Measurements from ENCODE around the gene METTL6. TPM values are rescaled to one million over a fixed set of nuclear protein-coding genes. Genes with fewer than 3 reads are reported as not detected.
A peak's percentile ranks its signal among the peaks of the same experiment; 100 is the strongest.

Gene METTL6, protein sequence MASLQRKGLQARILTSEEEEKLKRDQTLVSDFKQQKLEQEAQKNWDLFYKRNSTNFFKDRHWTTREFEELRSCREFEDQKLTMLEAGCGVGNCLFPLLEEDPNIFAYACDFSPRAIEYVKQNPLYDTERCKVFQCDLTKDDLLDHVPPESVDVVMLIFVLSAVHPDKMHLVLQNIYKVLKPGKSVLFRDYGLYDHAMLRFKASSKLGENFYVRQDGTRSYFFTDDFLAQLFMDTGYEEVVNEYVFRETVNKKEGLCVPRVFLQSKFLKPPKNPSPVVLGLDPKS
- polyA plus RNA-seq (2011; rRNA removed) (23.0 and 25.9 TPM in 2 replicates), polyA minus RNA-seq (2011; rRNA and poly(A)+ RNA removed) (14.6 and 19.3 TPM in 2 replicates)

GRCh38 chr3:15427182-15427880 lies at the start of gene METTL6, which contains the start of gene EAF1:
METTL6 (minus strand) TSS chr3:15427544; CDS start chr3:15426511, 1,033 bp downstream.
EAF1 (plus strand) TSS chr3:15427598; CDS start chr3:15427780, 182 bp downstream.
- CTCF ChIA-PET: interaction anchor here (0.9 to 1.6 kb wide), 3 partner anchors 22 to 224 kb away, joined by 3 to 4 read pairs (median 4); no protein-coding TSS in a partner anchor

DNA sequence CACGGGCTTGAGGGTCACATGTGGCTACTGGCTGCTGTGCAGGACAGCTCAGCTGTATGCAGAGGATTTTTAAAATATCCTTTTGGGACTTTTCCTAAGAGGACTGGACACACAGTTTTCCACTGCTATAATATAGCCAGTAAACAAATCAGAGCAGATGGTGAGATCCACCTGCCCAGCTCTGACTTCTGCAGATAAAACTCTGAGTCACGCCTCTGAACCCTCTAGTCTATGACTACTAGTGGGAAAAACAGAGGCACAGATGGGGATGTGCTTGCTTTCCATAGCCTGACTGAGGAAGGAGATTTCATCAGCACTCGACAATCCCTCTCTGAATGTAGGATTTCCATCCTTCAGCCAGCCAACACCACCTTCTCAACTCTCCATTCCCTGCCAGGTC lies 49.0 kb upstream of the METTL6 start:
- POLR2A ChIA-PET: no interaction called here
- Histone ChIP-seq H3K27ac (ENCODE audit: low read depth, low read length) (no peak overlapping the region), H3K27me3 (ENCODE audit: control insufficient read depth, insufficient read depth, low read length) (peaks cover 4% of the 10 kb centered on the region), H3K9me3 (ENCODE audit: control insufficient read depth, insufficient read depth, low read length) (no peaks in the 10 kb centered on the region), H3K4me3 (ENCODE audit: low read depth, low read length) (no peak overlapping the region)
- TF ChIP-seq, protein P1, sequence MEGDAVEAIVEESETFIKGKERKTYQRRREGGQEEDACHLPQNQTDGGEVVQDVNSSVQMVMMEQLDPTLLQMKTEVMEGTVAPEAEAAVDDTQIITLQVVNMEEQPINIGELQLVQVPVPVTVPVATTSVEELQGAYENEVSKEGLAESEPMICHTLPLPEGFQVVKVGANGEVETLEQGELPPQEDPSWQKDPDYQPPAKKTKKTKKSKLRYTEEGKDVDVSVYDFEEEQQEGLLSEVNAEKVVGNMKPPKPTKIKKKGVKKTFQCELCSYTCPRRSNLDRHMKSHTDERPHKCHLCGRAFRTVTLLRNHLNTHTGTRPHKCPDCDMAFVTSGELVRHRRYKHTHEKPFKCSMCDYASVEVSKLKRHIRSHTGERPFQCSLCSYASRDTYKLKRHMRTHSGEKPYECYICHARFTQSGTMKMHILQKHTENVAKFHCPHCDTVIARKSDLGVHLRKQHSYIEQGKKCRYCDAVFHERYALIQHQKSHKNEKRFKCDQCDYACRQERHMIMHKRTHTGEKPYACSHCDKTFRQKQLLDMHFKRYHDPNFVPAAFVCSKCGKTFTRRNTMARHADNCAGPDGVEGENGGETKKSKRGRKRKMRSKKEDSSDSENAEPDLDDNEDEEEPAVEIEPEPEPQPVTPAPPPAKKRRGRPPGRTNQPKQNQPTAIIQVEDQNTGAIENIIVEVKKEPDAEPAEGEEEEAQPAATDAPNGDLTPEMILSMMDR (IDR thresholded peaks at IDR 0.05; ENCODE audit: low read depth, low read length): no peak
- DNase-seq (ENCODE audit: low read depth, low spot score): no peak
- CTCF ChIA-PET: no interaction called here

More at GRCh38 chr3:15427182-15427880, at the start of gene METTL6, which contains the start of gene EAF1:
- H3K4me3 ChIP-seq (ENCODE audit: low read depth, low read length): peak within 1 kb of the TSS; percentile 95
- DNase-seq (ENCODE audit: low read depth, low spot score): peak; percentile 37
- peak within 1 kb of the TSS; percentile 73 for H3K27ac ChIP-seq (ENCODE audit: low read depth, low read length)
- H3K9me3 ChIP-seq (ENCODE audit: control insufficient read depth, insufficient read depth, low read length): peaks cover 3% of the 10 kb centered on the region; the same call in 1 of the 2 replicates
- TF ChIP-seq, protein P1 (IDR thresholded peaks at IDR 0.05; ENCODE audit: low read depth, low read length): peak; percentile 32
- H3K27me3 ChIP-seq (ENCODE audit: control insufficient read depth, insufficient read depth, low read length): no peaks in the 10 kb centered on the region
- POLR2A ChIA-PET: no interaction called here

DNA sequence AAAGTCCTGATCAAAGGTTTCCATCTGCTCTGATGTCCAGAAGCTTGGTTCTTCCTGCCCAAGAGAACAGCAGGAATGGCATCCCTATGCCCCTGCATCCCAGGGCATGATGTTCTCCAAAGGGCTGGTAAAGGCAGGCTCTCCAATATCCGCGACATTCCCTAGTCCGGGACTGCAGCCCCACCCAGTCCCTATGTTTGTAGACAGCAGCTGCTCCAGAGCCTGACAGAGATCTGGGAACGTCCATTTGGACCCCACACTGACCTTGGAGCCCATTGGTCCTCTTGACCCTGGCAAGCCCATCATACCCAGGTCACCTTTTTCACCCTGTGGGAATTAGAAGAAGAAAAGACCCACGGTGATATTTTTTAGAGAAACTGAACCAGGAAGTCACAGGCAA lies 47.8 kb upstream of the METTL6 start:
- Histone ChIP-seq H3K27ac (ENCODE audit: low read depth, low read length) (no peak overlapping the region), H3K27me3 (ENCODE audit: control insufficient read depth, insufficient read depth, low read length) (peaks cover 5% of the 10 kb centered on the region), H3K4me3 (ENCODE audit: low read depth, low read length) (no peak overlapping the region), H3K9me3 (ENCODE audit: control insufficient read depth, insufficient read depth, low read length) (no peaks in the 10 kb centered on the region)
- no peak for DNase-seq (ENCODE audit: low read depth, low spot score)
- TF ChIP-seq, protein P1 (IDR thresholded peaks at IDR 0.05; ENCODE audit: low read depth, low read length): no peak
- POLR2A ChIA-PET: no interaction called here
- CTCF ChIA-PET: no interaction called here

GRCh38 chr3:15471861-15472260 lies 44.5 kb upstream of the METTL6 start:
- Histone ChIP-seq H3K27ac (ENCODE audit: low read depth, low read length) (no peak overlapping the region), H3K27me3 (ENCODE audit: control insufficient read depth, insufficient read depth, low read length) (peaks cover 6% of the 10 kb centered on the region), H3K4me3 (ENCODE audit: low read depth, low read length) (no peak overlapping the region), H3K9me3 (ENCODE audit: control insufficient read depth, insufficient read depth, low read length) (no peaks in the 10 kb centered on the region)
- TF ChIP-seq, protein P1 (IDR thresholded peaks at IDR 0.05; ENCODE audit: low read depth, low read length): no peak
- no peak for DNase-seq (ENCODE audit: low read depth, low spot score)
- CTCF ChIA-PET: no interaction called here
- POLR2A ChIA-PET: no interaction called here

DNA sequence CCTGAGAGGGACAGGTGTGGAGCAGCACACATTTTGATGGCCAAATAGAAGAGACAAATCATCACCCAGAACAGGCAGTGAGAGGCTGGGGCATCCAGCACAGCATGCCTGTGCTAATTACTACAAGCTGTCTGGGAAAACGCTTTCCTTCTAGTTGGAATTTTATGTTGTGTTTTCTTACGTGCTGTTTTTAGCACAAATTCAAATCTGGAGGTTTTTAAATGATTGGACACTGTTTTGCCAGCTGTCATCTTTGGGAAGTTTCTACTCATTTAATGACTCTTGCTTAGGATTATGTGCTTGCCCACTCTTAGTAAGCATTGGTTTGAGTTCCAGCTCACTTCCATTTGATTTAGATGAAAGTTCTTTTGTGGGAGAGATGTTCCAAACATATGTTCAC lies 43.5 kb upstream of the METTL6 start:
- TF ChIP-seq, protein P1 (IDR thresholded peaks at IDR 0.05; ENCODE audit: low read depth, low read length): no peak
- no peak overlapping the region for H3K27ac ChIP-seq (ENCODE audit: low read depth, low read length)
- H3K9me3 ChIP-seq (ENCODE audit: control insufficient read depth, insufficient read depth, low read length): no peaks in the 10 kb centered on the region
- POLR2A ChIA-PET: no interaction called here
- no peak overlapping the region for H3K4me3 ChIP-seq (ENCODE audit: low read depth, low read length)
- no peak for DNase-seq (ENCODE audit: low read depth, low spot score)
- CTCF ChIA-PET: no interaction called here
- peaks cover 6% of the 10 kb centered on the region for H3K27me3 ChIP-seq (ENCODE audit: control insufficient read depth, insufficient read depth, low read length)

Measured in AG04450 (cell line).